8988T (cell line): ENCODE results near the gene PTH.

ENCODE experiments used
- DNase-seq: peaks from one replicate; pipeline ENCODE4 v3.0.0; 2011

The PTH gene

GRCh38 chr11:13495929-13496328 lies at the start of gene PTH:
TSS of gene PTH (minus strand) at chr11:13495997. CDS start at chr11:13492855, 3,142 bp downstream.
- DNase-seq, result no peak

DNA sequence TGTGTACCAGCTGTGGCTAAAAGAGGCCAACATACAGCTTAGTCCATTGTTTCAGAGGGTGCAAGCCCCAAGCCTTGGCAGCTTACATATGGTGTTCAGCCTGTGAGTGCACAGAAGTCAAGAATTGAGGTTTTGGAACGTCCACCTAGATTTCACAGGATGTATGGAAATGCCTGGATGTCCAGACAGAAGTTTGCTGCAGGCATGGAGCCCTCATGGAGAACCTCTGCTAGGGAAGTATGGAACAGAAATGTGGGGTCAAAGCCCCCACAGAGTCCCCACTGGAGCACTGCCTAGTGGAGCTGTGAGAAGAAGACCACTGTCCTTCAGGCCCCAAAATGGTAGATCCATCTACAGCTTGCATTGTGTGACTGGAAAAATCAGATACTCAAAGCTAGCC lies 42.2 kb upstream of the PTH start:
- no peak for DNase-seq

GRCh38 chr11:13535819-13536218 lies 40.0 kb upstream of the PTH start:
- peak; percentile 10 for DNase-seq

DNA sequence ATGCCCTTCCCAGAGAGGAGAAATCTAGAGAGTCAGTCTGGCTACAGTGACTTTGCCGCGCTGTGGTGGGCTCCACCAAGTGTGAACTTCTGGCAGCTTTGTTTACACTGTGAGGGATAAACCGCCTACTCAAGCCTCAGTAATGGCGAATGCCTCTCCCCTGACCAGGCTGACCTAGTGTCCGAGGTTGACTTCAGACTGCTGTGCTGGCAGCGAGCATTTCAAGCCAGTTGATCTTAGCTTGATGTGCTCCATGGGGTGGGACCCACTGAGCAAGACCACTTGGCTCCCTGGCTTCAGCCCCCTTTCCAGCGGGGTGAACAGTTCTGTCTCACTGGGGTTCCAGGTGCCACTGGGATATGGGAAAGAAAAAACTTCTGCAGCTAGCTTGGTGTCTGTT lies 38.6 kb upstream of the PTH start:
- DNase-seq, result no peak

- DNase-seq, result no peak
Observed at GRCh38 chr11:13525257-13525656, 29.5 kb upstream of the PTH start.

DNA sequence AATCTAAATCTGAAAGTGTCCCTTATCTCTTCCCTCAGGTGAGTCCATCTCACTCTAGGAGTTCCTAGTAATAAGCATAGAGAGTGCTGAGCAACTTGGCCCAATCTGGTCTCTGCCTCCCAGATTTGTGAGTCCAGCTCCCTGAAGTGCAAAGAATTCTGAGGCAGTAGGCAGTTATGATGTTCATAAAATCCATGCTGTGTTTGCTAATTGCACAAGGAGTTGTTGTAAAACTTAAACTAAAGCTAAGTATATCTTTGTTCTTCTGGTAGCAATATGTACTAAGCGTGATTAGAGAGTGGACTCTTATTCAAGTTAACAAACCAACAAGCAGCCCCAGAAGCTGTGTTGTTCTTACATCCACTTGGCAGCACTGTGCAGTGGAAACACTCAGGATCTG lies 7.6 kb upstream of the PTH start:
- DNase-seq, result no peak

DNA sequence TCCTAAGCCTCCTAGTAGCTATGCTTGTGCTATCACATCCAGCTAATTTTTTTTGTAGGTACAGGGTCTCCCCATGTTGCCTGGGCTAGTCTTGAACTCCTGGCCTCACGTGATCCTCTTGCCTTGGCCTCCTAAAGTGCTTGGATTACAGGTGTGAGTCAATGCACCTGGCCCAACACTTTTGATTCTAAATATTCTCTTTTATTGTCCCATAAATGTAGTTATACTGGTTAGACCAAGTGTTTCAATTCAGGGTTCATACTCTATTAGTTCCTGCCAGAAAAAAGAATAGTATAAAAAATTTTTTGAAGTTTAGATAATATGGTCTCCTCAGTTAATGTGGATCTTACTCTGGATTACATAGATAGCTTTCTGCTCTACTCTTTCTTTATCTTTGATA lies 6.7 kb upstream of the PTH start:
- no peak for DNase-seq

DNA sequence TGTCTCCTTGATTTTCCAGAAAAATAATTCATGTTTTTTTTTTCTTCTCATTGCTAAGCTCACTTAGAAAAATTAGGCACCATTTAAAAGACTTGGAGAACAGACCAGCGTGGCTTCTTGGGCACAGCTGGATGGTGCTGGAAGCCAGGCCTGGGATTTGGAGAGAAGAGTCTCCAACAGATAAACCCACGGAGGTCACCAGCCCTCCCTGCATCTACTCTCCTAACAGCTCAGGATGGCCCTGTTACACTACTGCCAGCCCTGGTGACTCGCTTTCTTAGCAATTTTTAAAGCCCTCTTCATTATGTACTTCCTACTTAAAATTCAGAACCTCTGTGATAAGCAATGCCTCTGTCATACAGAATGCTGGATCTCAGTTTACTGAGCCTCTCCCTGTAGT lies 1.7 kb downstream of the PTH start:
- no peak for DNase-seq

DNA sequence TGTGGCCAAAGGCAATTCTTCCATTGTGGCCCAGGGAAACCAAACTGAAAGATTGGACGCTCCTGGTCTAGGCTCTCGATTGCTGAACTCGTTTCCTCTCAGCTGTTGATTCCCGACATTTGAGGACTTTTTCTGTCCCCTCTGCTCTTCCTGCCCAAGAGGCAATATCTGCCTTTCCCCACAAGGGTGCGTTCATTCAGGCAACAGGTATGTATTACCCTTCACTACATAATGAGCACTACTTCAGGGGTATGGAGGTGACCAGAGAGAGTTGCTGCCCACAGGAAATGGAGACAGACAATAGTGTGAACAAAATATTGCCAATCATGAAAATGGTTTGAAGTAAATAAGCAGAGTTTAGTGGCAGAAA lies 8.2 kb downstream of the PTH start:
- DNase-seq, result peak; percentile 25

DNA sequence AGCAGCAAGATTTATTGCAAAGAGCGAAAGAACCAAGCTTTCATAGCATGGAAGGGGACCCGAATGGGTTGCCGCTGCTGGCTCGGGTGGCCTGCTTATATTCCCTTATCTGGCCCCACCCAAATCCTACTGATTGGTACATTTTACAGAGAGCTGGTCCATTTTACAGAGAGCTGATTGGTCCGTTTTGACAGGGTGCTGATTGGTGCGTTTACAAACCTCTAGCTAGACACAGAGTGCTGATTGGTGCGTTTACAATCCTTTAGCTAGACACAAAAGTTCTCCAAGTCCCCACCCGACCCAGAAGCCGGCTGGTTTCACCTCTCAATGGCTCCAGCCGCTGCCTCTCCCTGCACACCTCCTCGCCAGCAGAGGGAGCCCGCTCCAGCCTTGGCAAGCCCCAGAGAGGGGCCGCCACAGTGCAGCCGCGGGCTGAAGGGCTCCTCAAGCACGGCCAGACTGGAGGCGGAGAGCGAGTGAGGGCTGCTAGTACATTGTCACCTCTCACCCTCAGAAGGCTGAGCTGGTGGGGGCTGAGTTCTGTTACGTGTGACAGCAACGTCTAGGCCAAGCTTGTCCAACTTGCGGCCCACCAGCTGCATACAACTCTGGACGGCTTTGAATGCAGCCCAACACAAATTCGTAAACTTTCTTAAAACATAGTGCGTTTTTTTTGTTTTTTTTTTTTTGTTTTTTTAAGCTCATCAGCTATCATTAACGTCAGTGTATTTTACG lies 8.7 kb downstream of the PTH start:
- no peak for DNase-seq

DNA sequence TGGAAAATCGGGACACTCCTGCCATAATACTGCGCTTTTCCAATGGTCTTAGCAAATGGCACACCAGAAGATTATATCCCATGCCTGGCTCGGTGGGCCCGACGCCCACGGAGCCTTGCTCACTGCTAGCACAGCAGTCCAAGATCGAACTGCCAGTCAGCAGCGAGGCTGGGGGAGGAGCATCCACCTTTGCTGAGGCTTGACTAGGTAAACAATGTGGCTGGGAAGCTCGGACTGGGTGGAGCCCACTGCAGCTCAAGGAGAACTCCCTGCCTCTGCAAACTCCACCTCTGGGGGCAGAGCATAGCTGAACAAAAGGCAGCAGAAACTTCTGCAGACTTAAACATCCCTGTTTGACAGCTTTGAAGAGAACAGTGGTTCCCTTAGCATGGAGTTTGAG lies 15.6 kb downstream of the PTH start:
- no peak for DNase-seq

- DNase-seq, result no peak
Observed at GRCh38 chr11:13479688-13480087, 16.1 kb downstream of the PTH start.

DNA sequence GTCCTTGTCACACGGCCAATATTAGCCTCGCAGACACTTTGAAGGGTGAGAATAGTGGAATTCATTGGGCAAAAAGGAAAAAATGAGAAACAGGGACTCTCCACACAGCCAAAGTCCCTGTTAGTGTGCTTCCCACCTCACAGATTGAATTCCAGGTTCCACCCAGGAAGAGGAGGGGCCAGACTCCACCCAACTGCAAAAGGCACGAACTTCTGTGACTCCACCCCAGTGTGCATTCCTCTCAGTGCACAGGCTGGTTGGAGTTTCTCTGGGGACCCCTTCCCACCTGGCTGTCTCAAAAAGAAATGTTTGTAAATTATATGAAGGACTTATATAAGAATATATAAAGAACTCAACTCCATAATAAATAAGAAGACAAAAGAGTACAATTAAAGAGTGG lies 20.7 kb downstream of the PTH start:
- no peak for DNase-seq

GRCh38 chr11:13473013-13473722 lies 22.6 kb downstream of the PTH start:
- no peak for DNase-seq

GRCh38 chr11:13468750-13469149 lies 27.0 kb downstream of the PTH start:
- no peak for DNase-seq

DNA sequence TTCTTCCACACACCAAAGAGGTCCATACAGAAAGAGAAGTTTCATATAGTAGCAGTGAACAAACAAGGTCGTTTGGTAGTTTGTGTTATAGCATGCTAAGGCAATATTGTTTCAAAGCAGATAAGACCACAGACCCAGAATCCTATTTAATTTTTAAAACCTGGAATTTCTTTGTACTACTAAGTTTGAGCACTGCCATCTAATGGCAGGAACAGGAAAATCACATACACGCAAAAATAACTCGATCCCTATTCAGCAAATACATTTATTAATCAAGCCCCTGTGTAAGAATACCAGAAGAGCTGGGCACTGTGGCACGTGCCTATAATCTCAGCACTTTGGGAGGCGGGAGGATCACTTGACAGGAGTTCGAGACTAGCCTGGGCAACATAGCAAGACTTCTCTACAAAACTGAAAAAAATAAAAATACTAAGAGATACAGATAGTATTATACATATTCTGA lies 29.9 kb downstream of the PTH start:
- DNase-seq, result no peak

GRCh38 chr11:13463779-13464290 lies 32.0 kb downstream of the PTH start:
- no peak for DNase-seq

- peak; percentile 76 for DNase-seq
Observed at GRCh38 chr11:13462901-13463778, 32.7 kb downstream of the PTH start, which contains the start of gene BTBD10. TSS of gene BTBD10 (minus strand) at chr11:13463222. CDS start at chr11:13445124, 18,098 bp downstream.

DNA sequence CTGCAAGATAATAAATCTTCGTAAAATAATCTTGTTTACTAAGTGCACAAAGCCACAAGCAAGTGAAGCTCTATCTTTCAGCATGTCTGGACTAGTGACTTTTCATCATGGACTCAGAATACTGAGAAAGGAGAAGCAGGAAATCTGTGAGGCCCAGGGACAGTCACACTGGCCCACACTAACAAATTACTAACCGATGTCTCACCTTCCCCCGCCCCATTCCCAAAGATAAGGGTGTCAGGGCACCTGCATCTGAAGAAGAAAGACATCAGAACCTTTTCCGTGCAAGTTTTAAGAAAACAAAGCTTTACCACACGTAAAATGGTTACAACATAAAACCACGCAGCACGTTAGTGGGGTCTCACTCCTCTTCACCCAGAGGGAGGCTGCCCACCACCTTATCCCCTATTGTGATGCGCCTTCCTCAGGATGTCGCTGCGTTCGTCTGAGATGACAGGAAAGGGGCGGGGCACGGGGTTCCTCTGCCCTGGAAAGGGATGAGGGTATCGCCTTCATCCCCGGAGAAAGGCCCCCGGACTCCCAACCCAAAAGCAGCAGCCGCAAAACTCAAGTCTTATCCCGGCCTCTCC lies 33.4 kb downstream of the PTH start:
- DNase-seq, result no peak

DNA sequence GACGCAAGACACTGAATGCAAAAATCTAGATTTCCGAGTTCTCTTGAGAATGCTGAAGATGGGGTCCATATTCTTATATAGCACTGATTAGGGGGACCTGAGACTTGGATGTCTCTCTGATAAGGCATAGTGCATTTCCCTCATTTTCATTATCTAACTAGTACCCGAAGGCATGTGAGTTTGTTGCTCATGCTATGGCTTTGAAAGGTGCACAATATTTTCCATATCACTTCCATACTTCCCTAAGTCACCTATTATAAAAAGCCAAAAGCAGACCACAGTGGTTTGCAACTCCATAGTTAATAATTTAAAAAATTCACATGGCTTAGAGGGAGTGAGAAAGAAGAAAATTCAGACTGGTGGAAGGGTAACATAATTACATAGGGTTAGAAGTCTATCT lies 34.5 kb downstream of the PTH start:
- DNase-seq, result no peak

- no peak for DNase-seq
Observed at GRCh38 chr11:13450832-13451397, 44.9 kb downstream of the PTH start.

GRCh38 chr11:13449522-13449921 lies 46.3 kb downstream of the PTH start:
- no peak for DNase-seq

- DNase-seq, result no peak
Observed at GRCh38 chr11:13448876-13449275, 46.9 kb downstream of the PTH start.
